ENCODE results near the gene SORCS2.
A peak's percentile ranks its signal among the peaks of the same experiment; 100 is the strongest.

The SORCS2 gene

DNA sequence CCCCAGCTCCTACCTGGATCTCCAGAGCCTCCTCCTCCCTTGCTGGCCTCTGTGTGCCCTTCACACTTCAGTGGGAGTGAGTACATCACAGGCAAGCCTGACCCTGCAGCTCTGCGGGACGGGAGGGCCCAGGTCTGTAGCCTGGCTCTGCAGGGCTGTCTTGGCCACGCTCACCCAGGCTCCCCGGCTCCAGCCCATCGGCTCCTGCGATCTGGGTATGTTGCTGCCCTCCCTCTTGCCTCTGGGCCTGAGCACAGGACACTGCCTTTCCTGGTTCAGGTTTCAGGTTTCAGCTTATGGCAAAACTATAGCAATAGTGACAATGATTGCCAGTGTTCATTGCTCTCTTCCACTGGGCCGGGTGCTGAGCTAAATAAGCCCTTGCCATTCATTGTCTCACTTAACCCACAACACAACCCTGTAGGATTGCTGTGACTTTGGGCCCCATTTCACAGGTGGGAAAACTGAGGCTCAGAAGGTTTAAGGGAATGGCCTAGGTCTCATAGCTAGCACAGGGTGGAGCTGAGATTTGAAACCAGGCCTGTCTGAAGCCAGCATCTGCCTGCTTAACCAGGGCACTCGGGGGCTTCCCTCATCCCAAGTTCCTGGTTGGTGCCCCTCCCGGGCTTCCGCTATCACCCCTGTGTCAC is 44.6 kb upstream of the SORCS2 start:
- TF ChIP-seq, protein P1, sequence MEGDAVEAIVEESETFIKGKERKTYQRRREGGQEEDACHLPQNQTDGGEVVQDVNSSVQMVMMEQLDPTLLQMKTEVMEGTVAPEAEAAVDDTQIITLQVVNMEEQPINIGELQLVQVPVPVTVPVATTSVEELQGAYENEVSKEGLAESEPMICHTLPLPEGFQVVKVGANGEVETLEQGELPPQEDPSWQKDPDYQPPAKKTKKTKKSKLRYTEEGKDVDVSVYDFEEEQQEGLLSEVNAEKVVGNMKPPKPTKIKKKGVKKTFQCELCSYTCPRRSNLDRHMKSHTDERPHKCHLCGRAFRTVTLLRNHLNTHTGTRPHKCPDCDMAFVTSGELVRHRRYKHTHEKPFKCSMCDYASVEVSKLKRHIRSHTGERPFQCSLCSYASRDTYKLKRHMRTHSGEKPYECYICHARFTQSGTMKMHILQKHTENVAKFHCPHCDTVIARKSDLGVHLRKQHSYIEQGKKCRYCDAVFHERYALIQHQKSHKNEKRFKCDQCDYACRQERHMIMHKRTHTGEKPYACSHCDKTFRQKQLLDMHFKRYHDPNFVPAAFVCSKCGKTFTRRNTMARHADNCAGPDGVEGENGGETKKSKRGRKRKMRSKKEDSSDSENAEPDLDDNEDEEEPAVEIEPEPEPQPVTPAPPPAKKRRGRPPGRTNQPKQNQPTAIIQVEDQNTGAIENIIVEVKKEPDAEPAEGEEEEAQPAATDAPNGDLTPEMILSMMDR (IDR thresholded peaks at IDR 0.05; ENCODE audit: control insufficient read depth, insufficient read depth, low read depth, low read length, missing control alignments): no peak
- H3K4me3 ChIP-seq (ENCODE audit: control insufficient read depth, low read depth, low read length): no peak overlapping the region
- DNase-seq (ENCODE audit: low read depth): no peak

- TF ChIP-seq, protein P1 (IDR thresholded peaks at IDR 0.05; ENCODE audit: control insufficient read depth, insufficient read depth, low read depth, low read length, missing control alignments): no peak
- no peak for DNase-seq (ENCODE audit: low read depth)
- no peak overlapping the region for H3K4me3 ChIP-seq (ENCODE audit: control insufficient read depth, low read depth, low read length)
Measured at GRCh38 chr4:7148337-7148736, 44.0 kb upstream of the SORCS2 start.

GRCh38 chr4:7150036-7150635 is 42.2 kb upstream of the SORCS2 start:
- H3K4me3 ChIP-seq (ENCODE audit: control insufficient read depth, low read depth, low read length): no peak overlapping the region
- DNase-seq (ENCODE audit: low read depth): no peak
- TF ChIP-seq, protein P1 (IDR thresholded peaks at IDR 0.05; ENCODE audit: control insufficient read depth, insufficient read depth, low read depth, low read length, missing control alignments): no peak

DNA sequence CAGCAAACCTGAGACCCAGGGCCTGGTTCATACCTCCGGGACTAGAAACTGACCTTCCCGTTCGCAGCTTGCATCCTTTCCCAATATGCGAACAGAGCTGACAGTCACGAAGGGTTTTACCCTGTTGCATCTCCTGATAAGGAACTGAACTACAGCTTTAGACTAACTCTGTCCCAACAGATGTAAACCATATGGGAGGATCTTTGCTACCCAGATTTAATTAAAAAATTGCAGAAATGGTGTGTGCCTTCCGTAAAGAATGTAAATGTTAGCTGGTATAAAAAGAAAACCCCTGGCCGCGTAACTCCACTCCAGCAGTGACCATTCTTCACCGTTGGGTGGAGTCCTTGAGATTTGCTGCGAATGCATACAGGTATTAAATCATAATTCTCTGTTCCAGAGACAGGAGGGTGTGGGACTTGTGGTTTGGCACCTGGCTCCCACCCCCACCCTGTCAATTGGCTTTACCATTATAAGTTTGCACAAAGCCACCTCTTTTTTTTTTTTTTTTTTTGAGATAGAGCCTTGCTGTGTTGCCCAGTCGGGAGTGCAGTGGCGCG is 40.6 kb upstream of the SORCS2 start:
- H3K4me3 ChIP-seq (ENCODE audit: control insufficient read depth, low read depth, low read length): no peak overlapping the region
- TF ChIP-seq, protein P1 (IDR thresholded peaks at IDR 0.05; ENCODE audit: control insufficient read depth, insufficient read depth, low read depth, low read length, missing control alignments): peak; percentile 38
- no peak for DNase-seq (ENCODE audit: low read depth)

GRCh38 chr4:7153711-7154110 is 38.6 kb upstream of the SORCS2 start:
- no peak for DNase-seq (ENCODE audit: low read depth)
- TF ChIP-seq, protein P1 (IDR thresholded peaks at IDR 0.05; ENCODE audit: control insufficient read depth, insufficient read depth, low read depth, low read length, missing control alignments): no peak
- H3K4me3 ChIP-seq (ENCODE audit: control insufficient read depth, low read depth, low read length): no peak overlapping the region

GRCh38 chr4:7154351-7154981 is 37.9 kb upstream of the SORCS2 start:
- no peak for DNase-seq (ENCODE audit: low read depth)
- H3K4me3 ChIP-seq (ENCODE audit: control insufficient read depth, low read depth, low read length): no peak overlapping the region
- TF ChIP-seq, protein P1 (IDR thresholded peaks at IDR 0.05; ENCODE audit: control insufficient read depth, insufficient read depth, low read depth, low read length, missing control alignments): no peak
